Skeletal muscle tissue (tissue), 4 donors: Measurements from ENCODE around the gene PITX2. TPM values are rescaled to one million over a fixed set of nuclear protein-coding genes. Genes with fewer than 3 reads are reported as not detected.

Source experiments
- H3K27ac ChIP-seq: one replicate; pipeline ENCODE4 v1.7.0; 2013; ENCODE audit warnings: mild to moderate bottlenecking, low read depth, low read length, inconsistent platforms
- H3K27me3 ChIP-seq, 3 donors: one replicate each; pipeline ENCODE4 v1.7.0; 2013; ENCODE audit warnings: low read length in 3 of 3; ENCODE audit not compliant: control insufficient read depth in 3 of 3, insufficient read depth in 3 of 3
- H3K36me3 ChIP-seq, 3 donors: one replicate each; pipeline ENCODE4 v1.7.0; 2013; ENCODE audit warnings: low read length in 3 of 3; ENCODE audit not compliant: control insufficient read depth in 3 of 3, insufficient read depth in 3 of 3
- H3K4me1 ChIP-seq, 3 donors: one replicate each; pipeline ENCODE4 v1.7.0; 2013; ENCODE audit warnings: low read length in 3 of 3, mild to moderate bottlenecking in 3 of 3; ENCODE audit not compliant: control insufficient read depth in 3 of 3, insufficient read depth in 3 of 3
- H3K4me3 ChIP-seq, 3 donors: one replicate each; pipeline ENCODE4 v1.7.0; 2013; ENCODE audit warnings: low read length in 3 of 3
- H3K9ac ChIP-seq, 3 donors: one replicate each; pipeline ENCODE4 v1.7.0; 2013; ENCODE audit warnings: low read length in 3 of 3, mild to moderate bottlenecking in 3 of 3, moderate library complexity in 2 of 3, low read depth in 1 of 3
- H3K9me3 ChIP-seq, 3 donors: one replicate each; pipeline ENCODE4 v1.7.0; 2013; ENCODE audit warnings: low read length in 3 of 3; ENCODE audit not compliant: control insufficient read depth in 3 of 3
- total RNA-seq: library from RNA; depleted of rRNA; stranded (reverse); fragments of >200 nt; gene quantifications from one replicate; pipeline ENCODE4 v1.2.3, GENCODE V29; 2014
- donor health status: Osteomylitis.

PITX2 gene
- total RNA-seq, 1 donor from 2014 or later = 16.2 TPM

GRCh38 chr4:110636680-110637407 is 14.0 kb upstream of the PITX2 start:
- peak overlapping the region; percentile 77 to 87 (median 78) for H3K4me3 ChIP-seq
- H3K9me3 ChIP-seq = peaks cover 0 to 2% (median 0%) of the 10 kb centered on the region in 3 donors
- peak overlapping the region; percentile 78 for H3K27ac ChIP-seq
- peak overlapping the region; percentile 86 to 98 (median 86) for H3K9ac ChIP-seq
- H3K36me3 ChIP-seq = no peaks in the 10 kb centered on the region
- H3K27me3 ChIP-seq = peaks cover 17 to 66% (median 23%) of the 10 kb centered on the region in 3 donors
- peaks cover 1 to 26% (median 13%) of the 10 kb centered on the region in 3 donors for H3K4me1 ChIP-seq

GRCh38 chr4:110636171-110636679 is 13.3 kb upstream of the PITX2 start:
- Histone ChIP-seq H3K9me3 (peaks cover 0 to 2% (median 0%) of the 10 kb centered on the region in 3 donors), H3K9ac (peak overlapping the region; percentile 86 to 98 (median 86)), H3K36me3 (no peaks in the 10 kb centered on the region), H3K4me1 (peaks cover 6 to 31% (median 17%) of the 10 kb centered on the region in 3 donors), H3K4me3 (peak overlapping the region; percentile 77 to 87 (median 78)), H3K27me3 (peaks cover 17 to 69% (median 25%) of the 10 kb centered on the region in 3 donors), H3K27ac (peak overlapping the region; percentile 78)

- Histone ChIP-seq H3K4me3 (peak overlapping the region; percentile 76 to 78 (median 77)), H3K27me3 (peaks cover 20 to 74% (median 31%) of the 10 kb centered on the region in 3 donors), H3K27ac (peak overlapping the region; percentile 59), H3K9me3 (peaks cover 0 to 2% (median 0%) of the 10 kb centered on the region in 3 donors), H3K4me1 (peaks cover 6 to 31% (median 21%) of the 10 kb centered on the region in 3 donors), H3K36me3 (no peaks in the 10 kb centered on the region), H3K9ac (peak overlapping the region; percentile 86 to 98 (median 86))
These were observed 12.4 kb upstream of the PITX2 start for GRCh38 chr4:110635163-110635865.

GRCh38 chr4:110634350-110635162 is 11.7 kb upstream of the PITX2 start:
- H3K4me3 ChIP-seq = peak overlapping the region; percentile 76 to 78 (median 77)
- peak overlapping the region; percentile 85 for H3K27ac ChIP-seq
- peaks cover 20 to 76% (median 33%) of the 10 kb centered on the region in 3 donors for H3K27me3 ChIP-seq
- H3K9ac ChIP-seq = peak overlapping the region; percentile 86 to 98 (median 89)
- H3K36me3 ChIP-seq = no peaks in the 10 kb centered on the region
- H3K9me3 ChIP-seq = peaks cover 0 to 2% (median 0%) of the 10 kb centered on the region in 3 donors
- peaks cover 6 to 31% (median 21%) of the 10 kb centered on the region in 3 donors for H3K4me1 ChIP-seq

GRCh38 chr4:110633358-110634341 is 10.8 kb upstream of the PITX2 start:
- H3K9ac ChIP-seq = peak overlapping the region; percentile 86 to 98 (median 89)

GRCh38 chr4:110632506-110633357 is 9.9 kb upstream of the PITX2 start:
- Histone ChIP-seq H3K9me3 (peaks cover 0 to 2% (median 0%) of the 10 kb centered on the region in 3 donors), H3K9ac (peak overlapping the region; percentile 86 to 98 (median 89)), H3K27me3 (peaks cover 17 to 69% (median 31%) of the 10 kb centered on the region in 3 donors), H3K27ac (peak overlapping the region; percentile 85), H3K36me3 (no peaks in the 10 kb centered on the region), H3K4me3 (peak overlapping the region; percentile 23 to 77 (median 76)), H3K4me1 (peaks cover 6 to 31% (median 21%) of the 10 kb centered on the region in 3 donors)

More at GRCh38 chr4:110633358-110634341, 10.8 kb upstream of the PITX2 start:
- peak overlapping the region; percentile 85 for H3K27ac ChIP-seq
- peak overlapping the region; percentile 76 to 78 (median 77) for H3K4me3 ChIP-seq
- H3K4me1 ChIP-seq = peaks cover 6 to 31% (median 21%) of the 10 kb centered on the region in 3 donors
- H3K27me3 ChIP-seq = peaks cover 18 to 77% (median 33%) of the 10 kb centered on the region in 3 donors
- no peaks in the 10 kb centered on the region for H3K36me3 ChIP-seq
- H3K9me3 ChIP-seq = peaks cover 0 to 2% (median 0%) of the 10 kb centered on the region in 3 donors

GRCh38 chr4:110631584-110632505 is 9.0 kb upstream of the PITX2 start:
- peaks cover 6 to 26% (median 25%) of the 10 kb centered on the region in 3 donors for H3K4me1 ChIP-seq
- H3K36me3 ChIP-seq = peaks cover 0 to under 1% (median 0%) of the 10 kb centered on the region in 3 donors
- peaks cover 0 to 2% (median 0%) of the 10 kb centered on the region in 3 donors for H3K9me3 ChIP-seq
- H3K9ac ChIP-seq = peak overlapping the region; percentile 50 to 98 (median 68)
- peak overlapping the region; percentile 56 to 76 (median 59) for H3K4me3 ChIP-seq
- H3K27ac ChIP-seq = peak overlapping the region; percentile 85
- peaks cover 15 to 65% (median 29%) of the 10 kb centered on the region in 3 donors for H3K27me3 ChIP-seq
